ENCODE data around the gene SPINK6. TPM values are rescaled to one million over a fixed set of nuclear protein-coding genes. Genes with fewer than 3 reads are reported as not detected.

The SPINK6 gene
- total and polyA plus RNA-seq, 4 donors: 0.25 TPM; not detected in 3

DNA sequence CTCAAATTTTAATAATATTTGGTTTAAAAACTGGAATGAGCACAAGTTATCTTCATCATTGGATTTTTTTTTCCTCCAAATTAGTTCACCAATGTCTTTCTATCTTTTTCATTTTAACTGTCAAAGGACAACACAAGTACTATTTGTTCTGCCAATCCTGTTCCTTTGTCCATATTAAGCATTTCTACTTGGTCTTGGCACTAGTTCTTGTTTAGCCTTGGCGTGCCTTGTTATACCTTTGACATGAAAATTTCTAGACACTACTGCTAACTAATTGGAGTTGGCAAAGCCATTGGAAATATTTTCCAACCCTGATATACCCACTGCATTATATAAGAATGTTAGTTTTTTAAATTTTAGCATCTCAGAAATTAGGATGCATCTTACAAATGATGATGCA lies 3.8 kb downstream of the SPINK6 start:
- no peaks in the 10 kb centered on the region for H3K36me3 ChIP-seq (ENCODE audit: control insufficient read depth in 4 of 4, insufficient read depth in 4 of 4, low read length in 4 of 4)
- peaks cover 0 to 5% (median 0%) of the 10 kb centered on the region in 5 donors for H3K4me1 ChIP-seq (ENCODE audit: control insufficient read depth in 5 of 5, insufficient read depth in 5 of 5, low read length in 5 of 5)
- no peak overlapping the region for H3K4me3 ChIP-seq
- TF ChIP-seq, protein P1, sequence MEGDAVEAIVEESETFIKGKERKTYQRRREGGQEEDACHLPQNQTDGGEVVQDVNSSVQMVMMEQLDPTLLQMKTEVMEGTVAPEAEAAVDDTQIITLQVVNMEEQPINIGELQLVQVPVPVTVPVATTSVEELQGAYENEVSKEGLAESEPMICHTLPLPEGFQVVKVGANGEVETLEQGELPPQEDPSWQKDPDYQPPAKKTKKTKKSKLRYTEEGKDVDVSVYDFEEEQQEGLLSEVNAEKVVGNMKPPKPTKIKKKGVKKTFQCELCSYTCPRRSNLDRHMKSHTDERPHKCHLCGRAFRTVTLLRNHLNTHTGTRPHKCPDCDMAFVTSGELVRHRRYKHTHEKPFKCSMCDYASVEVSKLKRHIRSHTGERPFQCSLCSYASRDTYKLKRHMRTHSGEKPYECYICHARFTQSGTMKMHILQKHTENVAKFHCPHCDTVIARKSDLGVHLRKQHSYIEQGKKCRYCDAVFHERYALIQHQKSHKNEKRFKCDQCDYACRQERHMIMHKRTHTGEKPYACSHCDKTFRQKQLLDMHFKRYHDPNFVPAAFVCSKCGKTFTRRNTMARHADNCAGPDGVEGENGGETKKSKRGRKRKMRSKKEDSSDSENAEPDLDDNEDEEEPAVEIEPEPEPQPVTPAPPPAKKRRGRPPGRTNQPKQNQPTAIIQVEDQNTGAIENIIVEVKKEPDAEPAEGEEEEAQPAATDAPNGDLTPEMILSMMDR (IDR thresholded peaks at IDR 0.05; ENCODE audit: control extremely low read depth, extremely low read depth): no peak
- H3K27ac ChIP-seq (ENCODE audit: low read depth in 1 of 2, low read length in 1 of 2): no peak overlapping the region
- H3K9me3 ChIP-seq (ENCODE audit: control insufficient read depth in 4 of 4, insufficient read depth in 3 of 4, low read length in 3 of 4): no peaks in the 10 kb centered on the region
- WGBS, 2 donors: 77 to 90% methylated on average over 1 of the region's 1 CpG
- H3K27me3 ChIP-seq (ENCODE audit: control insufficient read depth in 3 of 3, insufficient read depth in 3 of 3, low read length in 2 of 3): no peaks in the 10 kb centered on the region
- peak in 1 of 3 donors; percentile 0 for DNase-seq
- H3K9ac ChIP-seq (ENCODE audit: insufficient read depth in 1 of 2, low read length in 2 of 2): no peak overlapping the region
- no peak for ATAC-seq (ENCODE audit: insufficient read depth, low FRiP score)

DNA sequence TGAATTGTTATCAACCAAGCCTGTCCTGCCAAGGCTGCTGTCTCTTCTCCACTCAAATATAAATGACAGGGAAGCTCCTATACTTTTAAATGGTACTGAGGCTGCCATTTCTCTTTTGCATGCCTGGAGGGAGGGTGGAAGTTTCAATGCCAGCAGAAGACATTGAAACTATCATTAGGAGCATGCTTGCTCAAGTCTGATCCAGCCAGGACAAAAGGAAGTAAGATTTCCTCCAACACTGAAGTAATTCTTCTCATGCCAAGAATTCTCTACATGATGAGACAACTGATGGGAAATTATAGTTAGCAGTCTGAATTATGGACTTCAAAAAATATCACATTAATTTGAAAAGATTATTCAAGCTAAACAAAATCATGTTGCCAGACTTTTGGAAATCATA lies 5.4 kb downstream of the SPINK6 start:
- no peak overlapping the region for H3K27ac ChIP-seq (ENCODE audit: low read depth in 1 of 2, low read length in 1 of 2)
- H3K9me3 ChIP-seq (ENCODE audit: control insufficient read depth in 4 of 4, insufficient read depth in 3 of 4, low read length in 3 of 4): no peaks in the 10 kb centered on the region
- H3K9ac ChIP-seq (ENCODE audit: insufficient read depth in 1 of 2, low read length in 2 of 2): no peak overlapping the region
- TF ChIP-seq, protein P1 (IDR thresholded peaks at IDR 0.05; ENCODE audit: control extremely low read depth, extremely low read depth): no peak
- no peak overlapping the region for H3K4me3 ChIP-seq
- H3K4me1 ChIP-seq (ENCODE audit: control insufficient read depth in 5 of 5, insufficient read depth in 5 of 5, low read length in 5 of 5): peaks cover 0 to 5% (median 0%) of the 10 kb centered on the region in 5 donors
- no peaks in the 10 kb centered on the region for H3K27me3 ChIP-seq (ENCODE audit: control insufficient read depth in 3 of 3, insufficient read depth in 3 of 3, low read length in 2 of 3)
- peak in 2 of 3 donors; percentile 14 to 26 for DNase-seq
- no peaks in the 10 kb centered on the region for H3K36me3 ChIP-seq (ENCODE audit: control insufficient read depth in 4 of 4, insufficient read depth in 4 of 4, low read length in 4 of 4)
- no peak for ATAC-seq (ENCODE audit: insufficient read depth, low FRiP score)

DNA sequence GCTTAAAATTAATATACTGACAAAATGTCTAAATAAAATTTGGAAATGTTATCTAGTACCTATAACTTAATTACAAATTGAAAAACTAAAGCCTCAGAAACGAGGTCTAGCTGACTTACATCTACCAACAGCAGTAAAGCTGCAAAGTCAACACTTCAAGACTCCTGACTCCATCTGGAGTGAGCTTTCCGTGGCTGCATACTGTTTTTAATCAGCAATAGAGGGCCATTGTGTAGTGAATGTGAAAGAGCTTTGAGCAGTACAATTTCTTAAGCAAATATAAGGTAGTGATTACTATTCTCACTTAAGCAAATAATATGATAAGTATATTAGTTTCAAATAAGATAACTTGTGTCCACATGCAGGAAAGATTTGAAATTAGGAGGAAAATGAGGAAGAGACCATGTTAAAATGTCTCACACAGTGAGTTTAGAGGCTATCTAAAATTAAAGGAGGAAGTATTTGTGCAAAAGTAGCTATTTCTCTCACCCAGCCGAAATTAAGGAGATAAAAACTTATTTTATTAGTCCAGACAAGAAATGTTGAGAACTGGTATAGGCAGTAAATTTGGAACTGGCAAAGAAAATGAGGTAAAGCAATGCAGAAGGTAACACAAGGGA lies 6.4 kb downstream of the SPINK6 start:
- Histone ChIP-seq H3K27ac (ENCODE audit: low read depth in 1 of 2, low read length in 1 of 2) (no peak overlapping the region), H3K9ac (ENCODE audit: insufficient read depth in 1 of 2, low read length in 2 of 2) (no peak overlapping the region), H3K9me3 (ENCODE audit: control insufficient read depth in 4 of 4, insufficient read depth in 3 of 4, low read length in 3 of 4) (no peaks in the 10 kb centered on the region), H3K4me3 (no peak overlapping the region), H3K36me3 (ENCODE audit: control insufficient read depth in 4 of 4, insufficient read depth in 4 of 4, low read length in 4 of 4) (no peaks in the 10 kb centered on the region), H3K4me1 (ENCODE audit: control insufficient read depth in 5 of 5, insufficient read depth in 5 of 5, low read length in 5 of 5) (peaks cover 0 to 5% (median 0%) of the 10 kb centered on the region in 5 donors), H3K27me3 (ENCODE audit: control insufficient read depth in 3 of 3, insufficient read depth in 3 of 3, low read length in 2 of 3) (no peaks in the 10 kb centered on the region)
- TF ChIP-seq, protein P1 (IDR thresholded peaks at IDR 0.05; ENCODE audit: control extremely low read depth, extremely low read depth): no peak
- no peak for ATAC-seq (ENCODE audit: insufficient read depth, low FRiP score)
- 51 to 68% methylated on average over 3 of the region's 3 CpGs for WGBS, 2 donors
- DNase-seq: peak; percentile 22 to 64 (median 24)

All from lung (tissue), 12 donors.